HUES64 (cell line): ENCODE data around the gene DUSP3.

ENCODE experiments used
- H3K27ac ChIP-seq: 2 replicates; pipeline ENCODE4 v1.7.0; 2013; ENCODE audit warnings: low read depth, low read length, inconsistent platforms
- H3K27me3 ChIP-seq: 2 replicates; pipeline ENCODE4 v1.6.1; 2013; ENCODE audit warnings: mild to moderate bottlenecking, low read length; ENCODE audit not compliant: insufficient read depth
- H3K36me3 ChIP-seq: 2 replicates; pipeline ENCODE4 v1.6.1; 2013; ENCODE audit warnings: mild to moderate bottlenecking, low read length; ENCODE audit not compliant: insufficient read depth
- H3K4me1 ChIP-seq: 2 replicates; pipeline ENCODE4 v1.6.1; 2013; ENCODE audit warnings: mild to moderate bottlenecking, low read length, moderate library complexity; ENCODE audit not compliant: insufficient read depth
- H3K4me3 ChIP-seq: 2 replicates; pipeline ENCODE4 v1.5.1; 2013; ENCODE audit warnings: mild to moderate bottlenecking, low read length, moderate library complexity
- H3K9ac ChIP-seq: 2 replicates; pipeline ENCODE4 v1.6.1; 2013; ENCODE audit warnings: mild to moderate bottlenecking, low read depth, low read length
- H3K9me3 ChIP-seq: 2 replicates; pipeline ENCODE4 v1.6.1; 2013; ENCODE audit warnings: low read depth, low read length; ENCODE audit not compliant: insufficient read depth
- WGBS: fragments of 150-250, 120-280 bp; methylation state at CpG from one replicate; pipeline ENCODE4 v1.1.7; 2013; ENCODE audit warnings: missing lambda C conversion rate; 5-methylcytosine and 5-hydroxymethylcytosine counted together

Gene DUSP3

DNA sequence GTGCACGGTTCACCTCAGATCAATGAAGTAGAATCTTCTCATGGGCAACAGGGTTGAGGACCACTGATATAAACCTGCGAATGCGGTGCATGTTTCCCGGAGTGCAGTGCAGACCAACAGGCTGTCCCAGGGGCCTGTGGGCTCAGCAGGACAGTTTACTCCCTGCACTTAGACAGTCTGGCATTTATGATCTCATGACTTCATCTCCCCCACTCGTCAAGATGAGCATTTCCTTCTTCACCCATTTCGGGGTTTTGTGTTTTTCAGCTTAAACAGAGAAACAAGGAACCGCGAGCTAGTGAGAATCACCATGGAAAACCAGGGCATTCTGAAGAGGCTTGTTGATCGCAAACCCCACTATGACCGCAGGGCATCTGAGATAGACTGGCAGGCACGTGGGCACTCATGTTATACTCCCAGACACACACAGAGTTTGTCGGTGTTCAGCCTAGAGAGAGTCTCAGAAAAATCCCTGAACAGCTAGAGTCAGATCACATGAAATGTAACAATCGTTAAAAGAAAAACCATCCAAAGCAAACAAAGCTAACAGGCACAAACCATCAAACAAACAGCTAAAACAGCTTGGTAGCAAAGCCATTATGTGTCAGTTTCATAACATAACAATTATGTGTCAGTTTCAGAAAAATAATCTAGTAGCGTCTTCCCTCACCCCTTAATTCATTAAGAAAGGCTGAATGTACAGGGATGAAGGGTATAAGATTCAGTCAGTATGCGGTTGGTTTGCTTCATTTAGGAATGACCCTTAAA is 4.3 kb upstream of the DUSP3 start:
- WGBS, result 91% methylated on average over 14 of the region's 15 CpGs
- Histone ChIP-seq H3K4me3 (no peak overlapping the region), H3K4me1 (peaks cover 5% of the 10 kb centered on the region; the same call in 1 of the 2 replicates), H3K9ac (no peak overlapping the region), H3K9me3 (no peaks in the 10 kb centered on the region), H3K36me3 (no peaks in the 10 kb centered on the region), H3K27ac (no peak overlapping the region), H3K27me3 (peaks cover 25% of the 10 kb centered on the region)

DNA sequence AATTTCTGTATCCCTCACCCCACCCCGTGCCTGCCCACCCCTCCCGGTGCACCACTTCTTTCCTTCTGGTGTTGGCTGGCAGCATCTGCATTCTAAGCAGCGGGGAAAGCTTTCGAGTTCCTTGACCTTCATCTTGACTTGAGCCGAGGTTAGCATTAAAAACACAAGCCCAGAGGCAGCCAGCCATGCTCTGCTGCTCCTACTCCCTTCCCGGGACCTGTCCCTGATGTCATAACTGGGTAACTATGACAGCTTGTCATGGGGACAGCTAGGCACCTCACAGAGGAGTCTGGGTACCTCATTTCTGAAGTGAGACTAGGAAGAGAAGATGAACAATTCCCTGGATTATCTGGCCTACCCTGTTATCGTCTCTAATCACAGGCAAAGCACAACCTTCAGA is 1.4 kb upstream of the DUSP3 start, which contains the start of gene CFAP97D1:
TSS of gene CFAP97D1 (plus strand) at position 301 of the 400 bp plus-strand sequence. CDS start at position 329, 28 bp downstream.
- WGBS, result 71% methylated on average over 7 of the region's 7 CpGs
- peaks cover 9% of the 10 kb centered on the region; the same call in 1 of the 2 replicates for H3K36me3 ChIP-seq
- no peaks in the 10 kb centered on the region for H3K9me3 ChIP-seq
- no peak within 1 kb of the TSS for H3K27ac ChIP-seq
- peak within 1 kb of the TSS; percentile 93; the same call in 1 of the 2 replicates for H3K9ac ChIP-seq
- peaks cover 25% of the 10 kb centered on the region for H3K27me3 ChIP-seq
- peaks cover 5% of the 10 kb centered on the region; the same call in 1 of the 2 replicates for H3K4me1 ChIP-seq
- peak within 1 kb of the TSS; percentile 95 for H3K4me3 ChIP-seq

DNA sequence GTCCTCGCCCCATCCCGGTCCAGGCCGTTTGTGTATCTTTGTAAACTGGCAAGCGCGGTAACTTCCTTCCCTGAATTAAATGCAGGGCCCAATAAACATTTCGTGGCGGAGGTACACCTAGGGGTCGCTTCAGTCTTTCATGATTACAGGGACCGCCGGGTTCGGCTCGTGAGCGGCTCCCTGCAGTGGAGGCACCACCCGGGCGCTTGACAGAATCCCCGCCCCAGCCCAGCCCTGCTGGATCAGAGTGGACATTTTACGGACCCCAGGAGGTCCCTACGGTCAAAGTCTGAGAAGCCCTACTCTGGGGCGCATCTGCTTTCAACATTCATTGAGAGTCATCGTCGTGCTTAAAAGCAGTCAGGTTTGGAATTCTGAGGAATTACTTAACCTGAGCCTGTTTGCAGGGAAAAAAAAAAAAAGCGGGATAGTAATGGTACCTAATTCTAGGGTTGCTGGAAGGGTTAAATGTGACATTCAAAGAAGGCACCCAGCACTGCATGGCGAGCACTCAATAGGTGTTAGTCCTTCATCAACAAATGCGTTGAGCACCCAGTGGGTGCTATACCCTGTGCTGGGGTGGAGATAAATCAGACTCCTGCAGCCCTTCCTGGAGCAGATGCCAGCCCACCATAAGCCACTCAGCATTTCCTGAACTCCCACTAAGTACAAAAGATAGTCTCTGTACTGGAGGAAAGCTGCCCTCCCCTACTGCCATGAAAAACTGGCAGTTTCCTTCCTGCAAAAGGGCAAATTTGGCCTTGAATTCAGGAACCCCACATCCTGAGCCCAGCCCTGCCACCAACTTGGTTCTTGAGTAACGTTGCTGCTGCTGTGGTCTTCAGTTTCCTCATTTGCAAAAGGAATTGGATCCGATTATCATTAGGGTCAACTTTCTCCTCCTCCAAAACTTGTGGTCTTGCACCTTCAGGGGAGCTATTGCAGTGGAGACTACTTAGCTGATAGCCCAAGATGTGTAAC is 658 bp upstream of the DUSP3 start:
- H3K27me3 ChIP-seq, result peaks cover 24% of the 10 kb centered on the region
- H3K9me3 ChIP-seq, result no peaks in the 10 kb centered on the region
- peak overlapping the region; percentile 95 for H3K4me3 ChIP-seq
- 10% methylated on average over 26 of the region's 26 CpGs for WGBS
- H3K9ac ChIP-seq, result peak overlapping the region; percentile 93
- H3K27ac ChIP-seq, result no peak overlapping the region; the same call in 1 of the 2 replicates
- peaks cover 16% of the 10 kb centered on the region for H3K36me3 ChIP-seq
- H3K4me1 ChIP-seq, result peaks cover 5% of the 10 kb centered on the region; the same call in 1 of the 2 replicates

DNA sequence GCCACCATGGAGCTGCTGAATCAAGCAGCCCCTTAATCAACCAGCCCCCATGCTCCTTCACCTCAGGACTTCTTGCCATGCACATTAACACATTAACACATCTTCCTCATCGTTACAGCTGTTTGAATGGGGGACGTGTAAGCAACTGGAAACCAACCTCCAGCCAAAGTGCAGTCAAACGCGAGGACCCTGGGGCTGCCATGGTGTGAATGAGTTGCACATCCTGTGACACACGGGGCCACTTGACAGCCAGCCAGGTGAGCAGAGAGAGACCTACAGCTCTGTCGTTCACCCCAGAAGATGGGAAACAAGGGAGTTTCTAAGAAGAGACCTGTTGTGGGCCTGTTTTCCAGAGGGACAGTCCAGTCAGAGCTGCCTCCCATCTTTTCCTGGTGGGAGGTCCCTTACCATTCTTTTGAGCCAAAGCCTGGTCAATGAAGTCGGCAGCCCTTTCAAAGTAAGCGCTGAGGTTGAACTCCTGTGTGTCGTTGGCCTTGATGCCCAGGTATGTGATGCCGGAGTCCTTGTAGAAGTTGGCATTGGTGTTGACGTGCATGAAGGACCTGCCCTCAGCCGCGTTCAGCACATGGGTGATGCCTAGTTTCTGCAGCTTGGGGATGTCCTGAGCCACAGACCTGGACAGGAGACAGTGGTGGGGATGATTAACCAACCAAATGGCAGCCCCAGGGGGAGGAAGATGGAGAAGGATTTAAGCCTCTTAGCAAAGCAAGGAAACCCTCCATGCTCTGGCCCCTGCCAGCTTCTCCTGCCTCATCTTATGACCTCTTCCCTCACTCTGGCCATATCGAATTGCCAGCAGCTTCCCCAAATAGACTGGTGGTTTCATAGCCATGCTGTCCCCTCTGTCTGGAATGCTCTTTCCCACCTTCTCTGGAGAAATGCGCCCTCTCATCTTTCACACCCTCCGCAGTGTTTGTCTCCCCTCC is 4.2 kb downstream of the DUSP3 start:
- Histone ChIP-seq H3K27me3 (peaks cover 6% of the 10 kb centered on the region; the same call in 1 of the 2 replicates), H3K9ac (no peak overlapping the region), H3K4me1 (peaks cover 3% of the 10 kb centered on the region; the same call in 1 of the 2 replicates), H3K4me3 (no peak overlapping the region), H3K27ac (no peak overlapping the region), H3K9me3 (no peaks in the 10 kb centered on the region), H3K36me3 (peaks cover 53% of the 10 kb centered on the region)
- 94% methylated on average over 16 of the region's 16 CpGs for WGBS

DNA sequence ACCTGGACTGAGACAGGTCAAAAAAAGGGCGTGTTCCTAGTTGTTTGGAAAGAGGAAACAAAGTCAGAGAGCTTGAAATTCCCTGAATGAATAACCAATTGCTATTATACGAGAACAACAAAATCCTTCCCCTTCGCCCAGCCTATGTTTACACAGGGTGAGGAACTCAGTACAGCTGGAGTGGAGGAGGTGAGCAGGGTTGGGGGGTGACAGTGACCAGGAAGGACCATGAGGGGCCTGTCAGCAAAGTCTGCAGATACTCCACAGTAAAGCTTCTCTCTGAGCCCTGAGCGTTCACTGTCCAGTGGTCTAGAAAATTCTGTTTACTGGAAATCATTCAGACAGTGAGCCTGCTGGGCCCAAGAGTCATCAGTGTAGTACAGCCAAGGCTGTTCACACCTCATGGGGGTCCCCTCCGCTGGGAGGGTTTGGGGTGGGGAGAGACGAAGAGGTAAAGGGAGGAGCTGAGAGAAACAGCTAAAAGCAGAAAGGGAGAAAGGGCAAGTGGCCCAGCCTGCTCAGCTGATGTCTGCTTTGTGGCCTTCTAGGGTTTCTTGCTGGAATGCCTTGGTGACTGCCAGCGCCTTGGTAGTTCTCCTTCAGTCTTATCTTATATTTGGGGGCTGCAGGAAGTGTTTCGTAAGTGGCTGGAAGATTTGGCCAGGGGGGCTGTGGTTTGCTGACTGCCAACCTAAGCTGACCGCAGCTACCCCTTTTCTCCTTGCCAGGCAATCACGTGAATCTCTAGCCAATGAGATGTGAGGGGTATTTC is 5.7 kb downstream of the DUSP3 start:
- Histone ChIP-seq H3K4me3 (no peak overlapping the region), H3K9me3 (no peaks in the 10 kb centered on the region), H3K27ac (no peak overlapping the region), H3K36me3 (peaks cover 65% of the 10 kb centered on the region), H3K27me3 (no peaks in the 10 kb centered on the region), H3K9ac (no peak overlapping the region), H3K4me1 (no peaks in the 10 kb centered on the region)
- 90% methylated on average over 8 of the region's 10 CpGs for WGBS

DNA sequence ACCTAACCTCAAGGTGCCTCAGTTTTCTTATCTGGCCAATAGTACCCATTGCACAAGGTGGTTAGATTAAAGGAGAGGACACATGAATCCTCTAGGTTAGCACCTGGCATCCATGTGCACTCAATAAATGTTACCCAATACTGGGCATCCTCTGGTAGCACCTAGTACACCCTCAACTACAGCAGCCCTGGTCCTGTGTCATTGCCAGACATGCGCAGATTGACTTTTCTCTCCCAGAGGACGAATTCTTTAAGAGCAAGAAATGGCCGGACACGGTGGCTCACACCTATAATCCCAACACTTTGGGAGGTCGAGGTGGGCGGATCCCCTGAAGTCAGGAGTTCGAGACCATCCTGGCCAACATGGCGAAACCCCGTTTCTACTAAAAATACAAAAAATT is 7.3 kb downstream of the DUSP3 start:
- Histone ChIP-seq H3K27ac (no peak overlapping the region), H3K9ac (no peak overlapping the region)
- WGBS, result 88% methylated on average over 9 of the region's 9 CpGs

DNA sequence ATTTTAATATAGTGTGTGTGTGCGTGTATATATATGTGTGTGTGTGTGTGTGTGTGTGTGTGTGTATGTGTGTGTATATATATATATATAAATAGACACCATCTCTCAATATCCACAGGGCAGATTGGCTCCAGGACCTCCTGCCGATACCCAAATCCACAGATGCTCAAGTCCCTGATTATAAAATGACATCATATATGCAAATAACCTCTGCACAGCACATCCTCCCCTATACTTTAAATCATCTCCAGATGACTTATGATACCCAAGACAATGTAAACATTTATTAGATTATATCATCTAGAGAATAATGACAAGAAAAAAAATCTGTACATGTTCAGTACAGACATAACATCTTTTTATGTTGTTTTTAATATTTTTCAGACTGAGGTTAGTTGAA is 7.8 kb downstream of the DUSP3 start:
- H3K9ac ChIP-seq, result no peak overlapping the region
- peaks cover 60% of the 10 kb centered on the region for H3K36me3 ChIP-seq
- H3K27me3 ChIP-seq, result no peaks in the 10 kb centered on the region
- no peak overlapping the region for H3K4me3 ChIP-seq
- 97% methylated on average over 1 of the region's 2 CpGs for WGBS
- H3K27ac ChIP-seq, result no peak overlapping the region
- H3K4me1 ChIP-seq, result no peaks in the 10 kb centered on the region
- no peaks in the 10 kb centered on the region for H3K9me3 ChIP-seq

More for the DNA sequence above, 7.3 kb downstream of the DUSP3 start:
- Histone ChIP-seq H3K36me3 (peaks cover 61% of the 10 kb centered on the region), H3K9me3 (no peaks in the 10 kb centered on the region), H3K4me1 (no peaks in the 10 kb centered on the region), H3K27me3 (no peaks in the 10 kb centered on the region), H3K4me3 (no peak overlapping the region)

DNA sequence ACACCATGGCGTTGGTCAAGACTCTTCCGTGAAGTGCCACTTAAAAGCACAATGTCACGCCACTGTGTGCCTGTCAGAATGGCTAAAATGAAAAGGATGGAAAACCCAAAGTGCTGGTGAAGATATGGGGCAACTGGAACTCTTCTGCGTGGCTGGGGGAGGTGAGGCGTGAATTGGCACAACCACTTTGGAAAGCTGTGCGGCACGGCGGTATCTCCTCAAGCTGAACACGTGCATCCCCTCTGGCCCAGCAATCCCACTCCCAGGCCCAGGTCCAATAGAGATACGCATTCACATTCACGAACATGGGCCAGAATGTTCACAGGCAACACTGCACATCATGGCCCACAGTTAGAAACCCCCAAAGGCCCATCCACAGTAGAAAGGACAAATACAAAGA is 8.9 kb downstream of the DUSP3 start:
- Histone ChIP-seq H3K27ac (no peak overlapping the region), H3K27me3 (no peaks in the 10 kb centered on the region), H3K4me1 (no peaks in the 10 kb centered on the region), H3K9ac (no peak overlapping the region), H3K4me3 (no peak overlapping the region), H3K36me3 (peaks cover 55% of the 10 kb centered on the region), H3K9me3 (no peaks in the 10 kb centered on the region)
- WGBS, result 96% methylated on average over 11 of the region's 11 CpGs

DNA sequence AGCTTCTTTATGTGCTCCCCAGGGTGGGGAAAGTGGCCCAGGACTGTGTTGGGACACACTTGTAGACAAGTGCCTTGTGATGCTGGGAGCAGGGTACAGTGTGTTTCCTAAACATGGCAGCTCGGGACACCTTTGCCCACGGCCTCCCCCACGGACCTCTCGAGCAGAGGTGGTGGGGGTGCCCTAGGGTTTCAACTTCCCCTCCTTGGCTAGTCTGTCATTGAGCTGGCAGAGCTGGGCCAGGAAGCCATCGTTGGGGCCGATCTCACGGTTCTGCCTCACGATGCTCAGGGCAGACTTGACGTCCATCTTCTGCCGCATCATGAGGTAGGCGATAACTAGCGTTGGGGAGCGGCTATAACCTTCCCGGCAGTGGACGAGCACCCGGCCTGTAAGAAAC is 9.4 kb downstream of the DUSP3 start:
- Histone ChIP-seq H3K27ac (no peak overlapping the region), H3K27me3 (no peaks in the 10 kb centered on the region), H3K9ac (no peak overlapping the region), H3K4me3 (no peak overlapping the region), H3K9me3 (no peaks in the 10 kb centered on the region), H3K4me1 (no peaks in the 10 kb centered on the region), H3K36me3 (peaks cover 51% of the 10 kb centered on the region)
- 96% methylated on average over 16 of the region's 16 CpGs for WGBS

DNA sequence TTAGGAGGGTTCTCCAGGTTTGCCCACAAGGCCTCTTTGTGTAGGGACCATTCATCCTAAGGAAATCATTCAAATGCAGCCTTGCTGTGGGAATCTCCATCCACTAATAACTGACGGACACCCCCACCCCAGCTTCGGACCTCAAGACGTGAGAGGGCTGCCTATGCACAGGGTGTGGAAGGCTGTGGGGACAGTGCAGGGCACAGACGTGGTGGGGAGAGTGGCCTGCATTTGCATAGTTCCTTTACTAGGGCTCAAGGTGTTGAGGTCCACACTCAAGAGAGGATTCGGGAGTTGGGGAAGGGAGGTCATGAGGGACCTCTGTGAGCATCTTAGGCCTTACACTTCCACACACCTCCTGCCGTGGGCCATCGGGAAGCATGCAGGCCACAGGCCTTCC is 9.8 kb downstream of the DUSP3 start:
- Histone ChIP-seq H3K27me3 (no peaks in the 10 kb centered on the region), H3K4me1 (no peaks in the 10 kb centered on the region), H3K4me3 (no peak overlapping the region), H3K9me3 (no peaks in the 10 kb centered on the region), H3K36me3 (peaks cover 46% of the 10 kb centered on the region), H3K27ac (no peak overlapping the region), H3K9ac (no peak overlapping the region)
- 95% methylated on average over 7 of the region's 7 CpGs for WGBS
